ENCODE results near the gene MAP4.

DNA sequence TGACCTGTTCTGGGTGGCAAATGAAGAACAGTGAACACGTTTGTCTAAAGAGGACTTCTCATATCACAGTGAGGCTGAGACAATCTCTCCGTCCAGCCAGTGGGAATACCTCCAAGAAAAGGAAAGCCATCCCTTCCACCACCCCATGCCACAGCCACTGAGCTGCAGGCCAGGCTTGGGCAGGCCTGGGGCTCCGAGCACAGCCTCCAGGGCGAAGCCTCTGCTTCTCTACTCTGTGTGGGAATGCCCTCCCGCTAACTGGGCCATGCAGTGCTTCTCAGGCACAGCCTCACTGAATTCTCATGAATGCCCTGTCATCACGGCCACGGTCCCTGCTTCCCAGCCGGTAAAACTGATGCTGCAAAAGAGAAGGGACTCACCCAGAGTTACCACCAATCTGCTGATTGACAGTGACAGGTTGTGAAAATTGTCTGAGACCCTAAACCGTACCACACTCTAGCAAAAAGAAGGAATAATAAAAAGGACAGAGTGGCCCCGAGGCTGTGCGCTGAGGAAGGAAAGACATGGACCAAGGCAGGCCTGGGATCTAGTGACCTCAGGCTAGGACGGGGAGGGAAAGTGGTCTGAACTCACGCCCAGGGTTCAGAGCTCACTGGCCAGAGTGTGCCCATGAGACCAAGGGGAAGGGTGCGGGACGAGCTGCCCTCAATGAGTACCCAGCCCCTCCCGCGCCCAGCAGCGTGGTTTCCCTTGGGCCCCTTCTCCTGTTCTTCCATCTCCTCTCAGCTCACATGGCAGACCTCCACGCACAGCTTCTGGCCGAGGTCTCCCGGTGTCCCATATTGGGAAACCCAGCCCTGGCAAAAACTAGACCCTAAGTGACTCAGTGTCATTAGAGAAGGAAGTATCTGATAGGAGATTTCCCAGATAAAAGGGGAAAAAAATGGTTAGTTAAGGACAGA, 160.5 kb downstream of the MAP4 start:
- TF ChIP-seq, protein P1, sequence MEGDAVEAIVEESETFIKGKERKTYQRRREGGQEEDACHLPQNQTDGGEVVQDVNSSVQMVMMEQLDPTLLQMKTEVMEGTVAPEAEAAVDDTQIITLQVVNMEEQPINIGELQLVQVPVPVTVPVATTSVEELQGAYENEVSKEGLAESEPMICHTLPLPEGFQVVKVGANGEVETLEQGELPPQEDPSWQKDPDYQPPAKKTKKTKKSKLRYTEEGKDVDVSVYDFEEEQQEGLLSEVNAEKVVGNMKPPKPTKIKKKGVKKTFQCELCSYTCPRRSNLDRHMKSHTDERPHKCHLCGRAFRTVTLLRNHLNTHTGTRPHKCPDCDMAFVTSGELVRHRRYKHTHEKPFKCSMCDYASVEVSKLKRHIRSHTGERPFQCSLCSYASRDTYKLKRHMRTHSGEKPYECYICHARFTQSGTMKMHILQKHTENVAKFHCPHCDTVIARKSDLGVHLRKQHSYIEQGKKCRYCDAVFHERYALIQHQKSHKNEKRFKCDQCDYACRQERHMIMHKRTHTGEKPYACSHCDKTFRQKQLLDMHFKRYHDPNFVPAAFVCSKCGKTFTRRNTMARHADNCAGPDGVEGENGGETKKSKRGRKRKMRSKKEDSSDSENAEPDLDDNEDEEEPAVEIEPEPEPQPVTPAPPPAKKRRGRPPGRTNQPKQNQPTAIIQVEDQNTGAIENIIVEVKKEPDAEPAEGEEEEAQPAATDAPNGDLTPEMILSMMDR (IDR thresholded peaks at IDR 0.05) = no peak
- no peak for TF ChIP-seq POLR2A (IDR thresholded peaks at IDR 0.05)

Measured in body of pancreas (tissue), 4 donors.